Activated gamma-delta T cell treated with anti-CD3 and anti-CD28 coated beads, Interleukin-2, amount 50 U/mL, for 16 hours (primary cell): ENCODE results near the gene KIAA0930.

ENCODE experiments used
- DNase-seq: peaks from one replicate; pipeline ENCODE4 v3.0.0-alpha.2; 2020; ENCODE audit warnings: low read depth

KIAA0930 gene

GRCh38 chr22:45216133-45217003, 24.3 kb downstream of the KIAA0930 start:
- DNase-seq, result no peak

DNA sequence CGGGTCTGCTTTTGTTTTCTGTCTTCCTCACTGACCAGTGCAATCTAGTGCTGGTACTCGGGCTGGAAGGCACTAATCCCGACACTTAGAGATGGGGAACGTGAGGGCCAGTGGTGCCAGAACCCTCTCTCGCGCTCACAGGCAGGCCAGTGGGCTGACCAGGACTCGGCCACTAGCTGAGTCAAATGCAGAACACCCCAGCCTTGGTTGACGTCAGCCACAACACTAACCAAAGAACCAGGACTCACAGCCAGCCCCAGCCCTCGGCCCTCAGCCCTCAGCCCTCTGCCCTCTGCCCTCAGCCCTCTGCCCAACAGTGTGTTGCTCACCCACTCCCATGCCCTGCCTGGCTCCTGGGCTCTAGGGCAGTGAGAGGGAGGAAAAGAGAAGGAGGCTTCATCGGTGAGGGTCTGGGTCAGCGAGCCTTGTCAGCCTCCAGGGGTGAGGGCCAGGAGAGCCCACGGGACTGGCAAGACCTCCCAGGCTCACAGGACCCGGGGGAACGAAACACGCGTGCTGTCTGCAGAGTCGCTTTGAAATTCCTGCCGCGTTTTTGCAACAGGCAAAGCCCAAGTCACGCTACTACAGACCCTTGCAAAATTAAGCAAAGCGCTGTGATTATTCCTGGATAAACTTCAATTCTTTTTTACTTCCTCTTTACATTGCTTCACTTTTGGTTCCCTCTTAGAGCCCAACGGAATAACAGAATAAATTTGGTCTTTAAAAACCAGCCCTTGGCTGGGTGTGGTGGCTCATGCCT, 27.5 kb downstream of the KIAA0930 start:
- no peak for DNase-seq

- DNase-seq, result no peak
Measured at GRCh38 chr22:45212306-45212709, 28.4 kb downstream of the KIAA0930 start.

- DNase-seq, result no peak
Measured at GRCh38 chr22:45211848-45212247, 28.8 kb downstream of the KIAA0930 start.

GRCh38 chr22:45211435-45211834, 29.3 kb downstream of the KIAA0930 start:
- DNase-seq, result no peak

GRCh38 chr22:45210991-45211390, 29.7 kb downstream of the KIAA0930 start:
- no peak for DNase-seq

- DNase-seq, result no peak
Measured at GRCh38 chr22:45210577-45210976, 30.1 kb downstream of the KIAA0930 start.

- no peak for DNase-seq
Measured at GRCh38 chr22:45210174-45210573, 30.5 kb downstream of the KIAA0930 start.

- DNase-seq, result no peak
Measured at GRCh38 chr22:45208993-45209838, 31.5 kb downstream of the KIAA0930 start.

DNA sequence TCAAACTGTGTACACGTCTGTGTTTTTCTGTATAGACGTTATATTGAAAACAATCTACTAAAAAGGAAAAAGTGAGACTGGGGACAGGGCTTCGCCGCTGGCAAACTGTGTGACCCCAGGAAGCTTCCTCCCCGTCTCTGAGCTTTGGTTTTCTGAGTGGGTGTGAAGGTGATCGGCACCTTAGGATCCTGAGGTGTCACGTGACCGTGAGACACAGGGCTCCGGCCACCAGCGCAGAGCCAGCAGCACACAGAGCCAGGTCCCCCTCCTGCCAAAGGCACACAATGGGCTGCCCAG, 32.0 kb downstream of the KIAA0930 start:
- DNase-seq, result no peak

DNA sequence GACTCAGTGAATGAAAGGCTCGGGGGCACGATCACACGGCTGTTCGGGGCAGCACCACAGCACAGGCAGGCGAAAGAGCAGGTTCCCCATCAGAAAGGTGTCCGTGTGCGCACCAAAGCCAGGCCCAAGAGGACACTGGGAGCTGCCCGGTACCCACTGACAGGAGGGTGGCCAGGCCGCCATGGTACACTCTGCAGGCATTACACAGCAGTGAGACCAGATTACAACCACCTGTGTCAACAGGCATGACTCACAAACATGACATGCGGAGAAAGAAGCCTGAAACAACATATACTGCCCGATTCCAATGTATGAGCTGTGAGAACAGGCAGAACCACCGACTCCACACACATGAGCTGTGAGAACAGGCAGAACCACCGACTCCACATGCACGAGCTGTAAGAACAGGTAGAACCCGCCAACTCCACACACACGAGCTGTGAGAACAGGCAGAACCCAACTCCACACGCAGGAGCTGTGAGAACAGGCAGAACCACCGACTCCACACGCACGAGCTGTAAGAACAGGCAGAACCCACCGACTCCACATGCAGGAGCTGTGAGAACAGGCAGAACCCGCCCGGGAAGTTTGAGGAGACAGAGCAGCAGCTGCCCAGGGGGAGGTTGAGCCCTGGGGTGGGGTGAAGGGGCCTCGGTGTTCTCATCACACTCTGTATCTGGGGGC, 32.6 kb downstream of the KIAA0930 start:
- no peak for DNase-seq

DNA sequence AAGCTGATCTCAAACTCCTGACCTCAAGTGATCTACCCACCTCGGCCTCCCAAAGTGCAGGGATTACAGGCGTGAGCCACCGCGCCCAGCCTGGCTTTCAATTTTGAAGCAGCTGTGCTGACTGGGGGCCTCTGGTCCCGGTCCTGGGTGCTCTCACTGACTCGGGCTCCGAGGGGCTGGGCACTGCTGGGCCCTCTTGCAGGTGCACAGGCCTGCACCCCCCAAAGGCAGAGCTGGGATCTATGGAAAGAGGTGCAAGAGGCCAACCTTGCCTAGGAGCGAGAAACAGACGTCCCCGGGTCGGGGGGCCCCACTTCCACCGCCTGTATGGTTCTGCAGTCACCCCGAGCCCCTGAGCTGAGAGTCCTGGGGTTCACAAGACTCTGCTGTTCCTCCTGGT, 33.2 kb downstream of the KIAA0930 start:
- no peak for DNase-seq

GRCh38 chr22:45206233-45206632, 34.5 kb downstream of the KIAA0930 start:
- no peak for DNase-seq

DNA sequence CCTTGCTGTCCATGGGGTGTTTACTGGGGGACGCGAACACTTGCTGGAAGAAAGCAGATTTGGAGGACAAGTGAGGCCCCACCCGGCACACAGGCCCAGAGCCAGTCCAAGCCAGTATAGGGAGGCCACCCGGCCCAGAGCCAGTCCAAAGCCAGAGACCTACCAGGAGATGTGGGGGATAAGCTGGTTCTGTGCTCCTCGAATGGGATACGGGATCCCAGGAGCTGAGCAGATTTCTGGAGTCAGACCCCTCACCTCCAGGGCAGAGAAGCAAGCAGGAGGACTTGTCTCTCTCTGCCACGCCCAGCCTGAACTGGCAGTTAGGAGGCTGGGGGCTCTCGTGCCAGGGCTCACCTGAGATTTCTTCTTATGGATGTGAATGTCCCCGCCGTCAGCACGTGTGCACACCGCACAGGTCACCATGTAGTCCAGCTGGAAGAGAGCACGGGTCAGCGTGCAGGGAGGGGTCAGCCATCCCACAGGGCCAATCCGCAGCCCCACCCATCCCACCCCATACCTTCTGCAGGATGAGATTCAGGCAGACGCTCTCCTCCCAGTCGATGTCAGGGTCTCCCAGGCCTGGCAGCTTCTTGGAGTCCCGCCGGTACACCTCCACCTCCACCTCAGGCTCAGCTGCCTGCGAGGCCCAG, 35.3 kb downstream of the KIAA0930 start:
- no peak for DNase-seq

DNA sequence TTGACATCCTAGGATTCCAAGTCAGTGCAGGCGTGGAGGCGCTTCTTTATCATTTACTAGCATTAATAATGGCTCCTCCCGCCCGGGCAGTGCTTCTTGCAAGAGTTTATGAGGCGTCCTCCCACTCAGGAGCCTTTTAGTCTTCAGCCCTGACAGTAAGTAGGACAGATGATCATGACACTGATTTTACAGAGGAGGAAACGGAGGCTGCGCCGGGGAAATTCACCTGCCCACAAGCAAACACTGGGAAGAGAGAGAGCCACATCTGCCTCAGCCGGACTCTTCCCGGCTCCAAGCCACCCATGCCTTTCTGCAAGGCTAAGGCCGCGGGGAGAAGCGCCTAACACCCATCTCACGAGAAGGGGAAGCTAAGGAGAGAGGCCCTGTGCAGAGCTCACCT, 35.9 kb downstream of the KIAA0930 start:
- no peak for DNase-seq

DNA sequence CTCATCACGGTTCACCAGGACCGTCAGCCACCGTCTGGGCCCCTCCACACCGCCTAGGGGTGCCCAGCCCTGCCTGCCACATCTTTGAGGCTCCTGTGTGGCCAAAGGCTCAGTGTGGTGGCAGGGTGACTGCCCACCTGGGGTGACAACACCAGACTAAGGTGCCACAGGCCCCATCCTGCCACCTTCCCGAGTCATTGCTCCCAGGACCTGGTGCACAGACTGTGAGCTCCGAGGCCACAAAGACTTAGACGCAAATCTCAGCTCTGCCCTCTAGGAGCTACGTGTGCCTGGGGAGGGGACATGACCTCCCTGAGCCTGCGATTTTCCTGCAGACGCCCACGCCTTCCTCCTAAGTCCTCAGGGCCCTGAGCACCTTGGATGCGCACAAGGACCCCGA, 36.5 kb downstream of the KIAA0930 start:
- no peak for DNase-seq

GRCh38 chr22:45203150-45203951, 37.3 kb downstream of the KIAA0930 start:
- no peak for DNase-seq

DNA sequence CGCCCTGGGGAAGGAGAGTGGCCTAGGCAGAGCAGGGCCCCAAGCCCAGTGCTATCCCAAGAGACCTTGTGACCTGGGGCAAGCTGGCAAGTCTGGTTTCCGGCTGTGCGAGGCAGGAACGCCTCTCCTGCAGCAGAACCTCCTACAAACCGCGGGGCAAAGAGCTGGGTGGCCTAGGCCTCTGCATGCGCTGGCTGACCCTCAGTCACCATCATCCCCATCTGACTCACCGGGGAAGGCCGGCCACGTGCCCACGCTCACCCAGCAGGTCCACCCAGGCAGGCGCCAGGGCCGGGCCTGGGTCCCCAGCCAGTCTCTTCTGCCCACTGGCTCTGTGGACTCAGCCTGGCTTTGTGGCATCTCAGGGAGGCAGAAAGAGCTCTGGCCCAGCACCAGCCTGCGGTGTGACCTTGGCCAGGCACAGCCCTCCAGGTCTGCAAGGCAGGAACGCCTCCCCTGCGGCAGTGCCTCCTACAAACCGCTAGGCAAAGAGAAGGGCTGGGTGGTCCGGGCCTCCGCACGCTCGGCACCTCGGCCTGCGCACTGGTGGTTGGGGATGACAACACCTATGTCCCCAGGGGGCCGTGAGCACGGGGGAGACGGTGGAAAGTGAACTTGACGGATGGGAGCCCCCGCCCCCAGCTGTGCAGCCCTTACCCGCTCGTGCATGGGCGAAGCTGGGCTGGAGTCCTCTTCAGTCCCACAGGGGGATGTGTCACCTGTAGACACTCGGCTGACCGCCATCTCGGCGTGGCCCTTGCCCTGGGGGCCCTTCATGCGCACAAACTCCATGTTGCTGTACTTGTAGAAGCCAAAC, 38.2 kb downstream of the KIAA0930 start:
- no peak for DNase-seq

DNA sequence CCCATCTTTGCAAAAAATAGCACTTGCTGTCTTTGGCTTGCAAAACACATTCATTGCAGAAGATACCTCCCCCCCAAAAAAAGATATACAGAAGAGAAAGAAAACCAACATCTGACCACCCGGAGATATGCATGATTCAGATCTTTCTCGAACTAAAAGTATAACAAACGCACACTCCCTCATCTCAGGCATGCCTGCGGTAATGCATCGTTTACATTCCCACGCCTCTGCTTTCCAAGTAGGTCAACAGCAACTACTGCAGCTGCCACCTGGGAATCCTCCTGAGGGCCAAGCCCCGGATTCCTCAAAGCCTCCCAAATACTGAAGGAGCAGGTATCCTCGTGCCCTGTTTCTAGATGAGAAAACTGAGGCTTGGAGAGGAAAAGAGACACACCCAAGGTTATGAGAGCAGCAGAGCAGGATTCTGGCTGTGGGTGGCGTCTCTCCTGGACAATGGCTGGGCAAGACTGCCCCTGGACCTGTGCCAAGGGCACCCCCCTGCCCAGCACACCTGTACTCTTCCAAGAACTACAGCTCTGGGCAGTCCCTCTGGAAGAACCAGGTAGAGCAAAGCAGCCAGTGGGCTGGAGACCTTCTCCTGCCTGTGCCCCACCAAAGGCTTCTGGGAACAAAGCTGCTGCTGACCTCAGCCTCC, 38.9 kb downstream of the KIAA0930 start:
- no peak for DNase-seq
